Neural cell (in vitro differentiated cells): ENCODE measurements around the gene CENPO. TPM values are rescaled to one million over a fixed set of nuclear protein-coding genes. Genes with fewer than 3 reads are reported as not detected.

Experiments
- H2AFZ ChIP-seq: fragments of 200-600, 300-800 bp; sonication (generic), shearing (Covaris generic); 2 replicates; pipeline ENCODE4 v1.6.0; 2014; ENCODE audit warnings: low read depth, mild to moderate bottlenecking, antibody characterized with exemption, low read length, moderate library complexity
- H3F3A ChIP-seq: fragments of 200-600 bp; shearing (Covaris generic); 2 replicates; pipeline ENCODE4 v1.6.1; 2016; ENCODE audit warnings: mild to moderate bottlenecking, moderate library complexity, mixed read lengths, antibody characterized with exemption, low read length; ENCODE audit not compliant: insufficient read depth, poor library complexity, severe bottlenecking
- H3K27ac ChIP-seq: fragments of 200-600, 300-800 bp; sonication (generic), shearing (Covaris generic); 2 replicates; pipeline ENCODE4 v1.5.1; 2014; ENCODE audit warnings: mild to moderate bottlenecking, low read length, moderate library complexity
- H3K27me3 ChIP-seq: fragments of 300-800, 200-600 bp; sonication (generic), shearing (Covaris generic); 2 replicates; pipeline ENCODE4 v1.6.0; 2014; ENCODE audit warnings: mild to moderate bottlenecking, low read depth, low read length, moderate library complexity; ENCODE audit not compliant: insufficient read depth
- H3K36me3 ChIP-seq: fragments of 300-800, 200-600 bp; sonication (generic), shearing (Covaris generic); 2 replicates; pipeline ENCODE4 v1.5.1; 2014; ENCODE audit warnings: mild to moderate bottlenecking, antibody characterized with exemption, low read length, moderate library complexity; ENCODE audit not compliant: insufficient read depth
- H3K4me2 ChIP-seq: fragments of 300-800, 200-600 bp; sonication (generic), shearing (Covaris generic); 2 replicates; pipeline ENCODE4 v1.6.0; 2014; ENCODE audit warnings: mild to moderate bottlenecking, low read length
- H3K4me3 ChIP-seq: fragments of 300-800, 200-600 bp; sonication (generic), shearing (Covaris generic); 2 replicates; pipeline ENCODE4 v1.5.1; 2014; ENCODE audit warnings: mild to moderate bottlenecking, low read length, moderate library complexity
- H3K79me2 ChIP-seq: fragments of 200-600 bp; shearing (Covaris generic); replicated peaks from 2 replicates; pipeline ENCODE4 v1.6.0; 2014; ENCODE audit warnings: mild to moderate bottlenecking, low read length, moderate library complexity; ENCODE audit not compliant: insufficient read depth
- H3K9ac ChIP-seq: fragments of 300-800, 200-600 bp; sonication (generic), shearing (Covaris generic); 2 replicates; pipeline ENCODE4 v1.6.1; 2016; ENCODE audit warnings: mild to moderate bottlenecking, low read length, mixed read lengths
- H3K9me2 ChIP-seq: fragments of 200-600 bp; shearing (Covaris generic); 2 replicates; pipeline ENCODE4 v1.6.1; 2016; ENCODE audit warnings: mild to moderate bottlenecking, low read length, mixed read lengths; ENCODE audit not compliant: insufficient read depth
- H3K9me3 ChIP-seq: fragments of 200-600, 300-800 bp; sonication (generic), shearing (Covaris generic); 2 replicates; pipeline ENCODE4 v1.6.1; 2016; ENCODE audit warnings: mild to moderate bottlenecking, mixed run types, low read length, moderate library complexity, mixed read lengths
- H4K20me1 ChIP-seq: fragments of 200-600 bp; shearing (Covaris generic); 2 replicates; pipeline ENCODE4 v1.6.1; 2016; ENCODE audit warnings: mild to moderate bottlenecking, mixed run types; ENCODE audit not compliant: insufficient read depth
- EP300 ChIP-seq: fragments of 450-650 bp; conservative IDR thresholded peaks from 2 replicates; pipeline ENCODE4 v1.6.1; 2014; ENCODE audit warnings: antibody characterized with exemption, mild to moderate bottlenecking, moderate library complexity; ENCODE audit not compliant: poor library complexity, severe bottlenecking
- EZH2 ChIP-seq: fragments of 200-600, 300-800 bp; shearing (Covaris generic), sonication (generic); IDR thresholded peaks from 2 replicates; pipeline ENCODE4 v1.6.1; 2014; ENCODE audit warnings: antibody characterized with exemption, low read length, borderline replicate concordance, mild to moderate bottlenecking; ENCODE audit not compliant: insufficient read depth, poor library complexity, severe bottlenecking
- MXI1 ChIP-seq: fragments of 450-650 bp; conservative IDR thresholded peaks from 2 replicates; pipeline ENCODE4 v1.6.1; 2014; ENCODE audit warnings: antibody characterized with exemption, mild to moderate bottlenecking; ENCODE audit not compliant: poor library complexity, severe bottlenecking
- POLR2AphosphoS5 ChIP-seq: IDR thresholded peaks from 2 replicates; pipeline ENCODE4 v1.6.1; 2012
- RAD21 ChIP-seq: fragments of 450-650 bp; conservative IDR thresholded peaks from 2 replicates; pipeline ENCODE4 v1.6.1; 2014; ENCODE audit warnings: antibody characterized with exemption, mild to moderate bottlenecking, moderate library complexity
- SMC3 ChIP-seq: fragments of 450-650 bp; conservative IDR thresholded peaks from 2 replicates; pipeline ENCODE4 v1.6.1; 2014; ENCODE audit warnings: antibody characterized with exemption, mild to moderate bottlenecking, moderate library complexity; ENCODE audit not compliant: poor library complexity
- TAF1 ChIP-seq: IDR thresholded peaks from 2 replicates; pipeline ENCODE4 v1.6.1; 2012; ENCODE audit warnings: low read depth
- polyA plus RNA-seq: library from polyadenylated mRNA; depleted of rRNA; stranded (reverse); fragments of >200 nt; gene quantifications from 2 replicates; pipeline ENCODE4 v1.2.3, GENCODE V29; 2014
- TF ChIP-seq, protein P1 (sequence below): fragments of 450-650 bp; IDR thresholded peaks from 2 replicates; pipeline ENCODE4 v1.5.1; 2014; ENCODE audit warnings: antibody characterized with exemption, mild to moderate bottlenecking, moderate library complexity; ENCODE audit not compliant: poor library complexity, severe bottlenecking
- TF ChIP-seq, protein P2 (sequence below): IDR thresholded peaks from 2 replicates; pipeline ENCODE4 v1.6.1; 2012; ENCODE audit warnings: borderline replicate concordance

Gene CENPO
- polyA plus RNA-seq, 1 donor from 2014 or later, result 4.4 TPM

DNA sequence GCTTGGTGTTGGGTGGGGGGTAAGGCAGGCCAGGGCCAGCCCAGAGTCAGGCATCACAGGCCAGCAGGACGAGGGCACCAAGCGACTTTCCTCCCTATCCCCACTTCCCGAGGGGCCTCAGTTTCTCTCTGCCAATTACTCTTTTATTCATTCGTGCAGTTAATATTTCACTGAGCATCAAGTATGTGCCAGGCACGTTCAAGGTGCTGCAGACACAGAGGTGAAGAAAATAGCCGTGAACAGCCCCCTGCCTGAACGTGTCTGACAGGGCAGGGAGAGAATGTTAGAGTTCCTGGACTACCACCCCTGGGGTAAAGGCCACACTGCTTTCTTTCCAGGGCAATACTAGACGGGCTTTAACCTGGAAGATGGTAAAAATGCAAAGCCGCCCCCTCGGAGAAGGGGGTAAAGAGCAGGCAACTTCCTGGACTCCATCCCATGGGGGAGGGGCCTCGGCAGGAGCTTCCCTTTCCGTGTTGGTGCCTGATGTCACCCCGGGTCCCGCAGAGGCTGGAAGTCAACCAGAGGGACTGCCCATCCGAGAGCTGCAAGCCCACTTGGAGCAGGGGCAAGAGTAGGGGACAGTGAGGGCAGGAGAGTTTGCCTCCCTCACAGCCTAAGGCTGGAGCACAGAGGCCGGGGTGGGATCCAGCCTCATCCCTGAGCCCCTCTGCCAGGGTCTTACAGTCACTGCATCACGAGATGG is 47.1 kb downstream of the CENPO start:
- Histone ChIP-seq H3K36me3 (no peaks in the 10 kb centered on the region), H3K9me2 (no peaks in the 10 kb centered on the region), H3K27me3 (no peaks in the 10 kb centered on the region), H2AFZ (no peak overlapping the region), H3K79me2 (no peaks in the 10 kb centered on the region), H3K4me2 (no peak overlapping the region), H3K9me3 (no peaks in the 10 kb centered on the region), H4K20me1 (no peaks in the 10 kb centered on the region), H3K4me3 (no peak overlapping the region), H3F3A (no peaks in the 10 kb centered on the region), H3K27ac (no peak overlapping the region), H3K9ac (no peak overlapping the region)
- TF ChIP-seq MXI1, result no peak

DNA sequence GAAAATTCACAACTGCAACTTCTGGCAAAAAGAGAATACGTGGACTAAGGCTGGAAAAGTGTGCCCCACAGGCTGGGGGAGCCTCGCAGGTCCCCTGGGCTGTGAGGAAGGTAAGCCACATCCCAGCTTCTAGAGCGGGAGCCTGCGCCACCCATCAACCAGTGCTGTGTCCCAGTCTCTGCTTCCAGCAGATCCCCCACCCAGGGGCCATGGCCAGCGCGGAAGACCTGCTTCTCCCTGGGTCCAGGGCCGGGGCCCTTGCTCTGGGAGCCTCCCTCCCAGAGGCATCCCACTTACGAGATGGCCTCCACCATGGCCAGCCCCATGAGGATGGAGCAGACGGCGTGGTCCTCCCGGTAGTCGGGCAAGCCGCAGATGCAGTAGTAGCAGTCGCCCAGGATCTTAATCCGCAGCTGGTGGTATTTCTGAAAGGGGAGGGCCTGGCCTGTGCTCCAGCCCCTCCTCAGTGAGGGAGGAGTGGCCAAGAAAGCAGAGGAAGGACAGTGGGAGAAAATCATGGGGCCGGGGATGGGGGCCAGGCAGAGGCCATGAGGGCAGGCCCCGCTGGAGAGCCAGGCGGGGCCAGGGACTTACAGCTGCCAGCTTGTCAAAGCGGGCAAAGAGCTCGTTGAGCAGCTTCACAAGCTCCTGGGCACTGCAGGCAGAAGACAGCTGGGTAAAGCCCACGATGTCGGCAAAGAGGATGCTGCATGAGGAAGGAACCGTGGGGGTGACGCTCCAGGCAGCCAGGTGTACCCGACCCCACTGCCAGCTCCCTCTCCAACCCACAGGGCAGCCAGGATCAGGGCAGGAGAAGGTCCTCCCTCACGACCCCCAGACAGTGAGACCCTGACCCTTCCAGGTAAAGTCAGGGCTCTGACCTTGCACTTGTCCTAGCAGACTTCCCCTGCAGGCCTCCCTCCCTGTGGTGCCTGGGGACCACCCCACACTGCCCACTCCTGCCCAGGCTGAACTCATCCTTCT is 48.0 kb downstream of the CENPO start:
- no peaks in the 10 kb centered on the region for H3K36me3 ChIP-seq
- no peaks in the 10 kb centered on the region for H3K9me2 ChIP-seq
- no peaks in the 10 kb centered on the region for H3K9me3 ChIP-seq
- no peak overlapping the region for H3K9ac ChIP-seq
- no peak overlapping the region for H3K27ac ChIP-seq
- no peak overlapping the region for H3K4me2 ChIP-seq
- no peaks in the 10 kb centered on the region for H3F3A ChIP-seq
- TF ChIP-seq TAF1 (no peak), RAD21 (no peak), EP300 (no peak), SMC3 (no peak), MXI1 (no peak), EZH2 (no peak), POLR2AphosphoS5 (no peak)
- TF ChIP-seq, protein P1, sequence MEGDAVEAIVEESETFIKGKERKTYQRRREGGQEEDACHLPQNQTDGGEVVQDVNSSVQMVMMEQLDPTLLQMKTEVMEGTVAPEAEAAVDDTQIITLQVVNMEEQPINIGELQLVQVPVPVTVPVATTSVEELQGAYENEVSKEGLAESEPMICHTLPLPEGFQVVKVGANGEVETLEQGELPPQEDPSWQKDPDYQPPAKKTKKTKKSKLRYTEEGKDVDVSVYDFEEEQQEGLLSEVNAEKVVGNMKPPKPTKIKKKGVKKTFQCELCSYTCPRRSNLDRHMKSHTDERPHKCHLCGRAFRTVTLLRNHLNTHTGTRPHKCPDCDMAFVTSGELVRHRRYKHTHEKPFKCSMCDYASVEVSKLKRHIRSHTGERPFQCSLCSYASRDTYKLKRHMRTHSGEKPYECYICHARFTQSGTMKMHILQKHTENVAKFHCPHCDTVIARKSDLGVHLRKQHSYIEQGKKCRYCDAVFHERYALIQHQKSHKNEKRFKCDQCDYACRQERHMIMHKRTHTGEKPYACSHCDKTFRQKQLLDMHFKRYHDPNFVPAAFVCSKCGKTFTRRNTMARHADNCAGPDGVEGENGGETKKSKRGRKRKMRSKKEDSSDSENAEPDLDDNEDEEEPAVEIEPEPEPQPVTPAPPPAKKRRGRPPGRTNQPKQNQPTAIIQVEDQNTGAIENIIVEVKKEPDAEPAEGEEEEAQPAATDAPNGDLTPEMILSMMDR, result no peak
- TF ChIP-seq, protein P2, sequence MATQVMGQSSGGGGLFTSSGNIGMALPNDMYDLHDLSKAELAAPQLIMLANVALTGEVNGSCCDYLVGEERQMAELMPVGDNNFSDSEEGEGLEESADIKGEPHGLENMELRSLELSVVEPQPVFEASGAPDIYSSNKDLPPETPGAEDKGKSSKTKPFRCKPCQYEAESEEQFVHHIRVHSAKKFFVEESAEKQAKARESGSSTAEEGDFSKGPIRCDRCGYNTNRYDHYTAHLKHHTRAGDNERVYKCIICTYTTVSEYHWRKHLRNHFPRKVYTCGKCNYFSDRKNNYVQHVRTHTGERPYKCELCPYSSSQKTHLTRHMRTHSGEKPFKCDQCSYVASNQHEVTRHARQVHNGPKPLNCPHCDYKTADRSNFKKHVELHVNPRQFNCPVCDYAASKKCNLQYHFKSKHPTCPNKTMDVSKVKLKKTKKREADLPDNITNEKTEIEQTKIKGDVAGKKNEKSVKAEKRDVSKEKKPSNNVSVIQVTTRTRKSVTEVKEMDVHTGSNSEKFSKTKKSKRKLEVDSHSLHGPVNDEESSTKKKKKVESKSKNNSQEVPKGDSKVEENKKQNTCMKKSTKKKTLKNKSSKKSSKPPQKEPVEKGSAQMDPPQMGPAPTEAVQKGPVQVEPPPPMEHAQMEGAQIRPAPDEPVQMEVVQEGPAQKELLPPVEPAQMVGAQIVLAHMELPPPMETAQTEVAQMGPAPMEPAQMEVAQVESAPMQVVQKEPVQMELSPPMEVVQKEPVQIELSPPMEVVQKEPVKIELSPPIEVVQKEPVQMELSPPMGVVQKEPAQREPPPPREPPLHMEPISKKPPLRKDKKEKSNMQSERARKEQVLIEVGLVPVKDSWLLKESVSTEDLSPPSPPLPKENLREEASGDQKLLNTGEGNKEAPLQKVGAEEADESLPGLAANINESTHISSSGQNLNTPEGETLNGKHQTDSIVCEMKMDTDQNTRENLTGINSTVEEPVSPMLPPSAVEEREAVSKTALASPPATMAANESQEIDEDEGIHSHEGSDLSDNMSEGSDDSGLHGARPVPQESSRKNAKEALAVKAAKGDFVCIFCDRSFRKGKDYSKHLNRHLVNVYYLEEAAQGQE, result no peak
- no peaks in the 10 kb centered on the region for H3K27me3 ChIP-seq
- no peaks in the 10 kb centered on the region for H4K20me1 ChIP-seq
- H3K79me2 ChIP-seq, result no peaks in the 10 kb centered on the region
- no peak overlapping the region for H3K4me3 ChIP-seq
- no peak overlapping the region for H2AFZ ChIP-seq
